ENCODE measurements around the gene HGFAC.

DNA sequence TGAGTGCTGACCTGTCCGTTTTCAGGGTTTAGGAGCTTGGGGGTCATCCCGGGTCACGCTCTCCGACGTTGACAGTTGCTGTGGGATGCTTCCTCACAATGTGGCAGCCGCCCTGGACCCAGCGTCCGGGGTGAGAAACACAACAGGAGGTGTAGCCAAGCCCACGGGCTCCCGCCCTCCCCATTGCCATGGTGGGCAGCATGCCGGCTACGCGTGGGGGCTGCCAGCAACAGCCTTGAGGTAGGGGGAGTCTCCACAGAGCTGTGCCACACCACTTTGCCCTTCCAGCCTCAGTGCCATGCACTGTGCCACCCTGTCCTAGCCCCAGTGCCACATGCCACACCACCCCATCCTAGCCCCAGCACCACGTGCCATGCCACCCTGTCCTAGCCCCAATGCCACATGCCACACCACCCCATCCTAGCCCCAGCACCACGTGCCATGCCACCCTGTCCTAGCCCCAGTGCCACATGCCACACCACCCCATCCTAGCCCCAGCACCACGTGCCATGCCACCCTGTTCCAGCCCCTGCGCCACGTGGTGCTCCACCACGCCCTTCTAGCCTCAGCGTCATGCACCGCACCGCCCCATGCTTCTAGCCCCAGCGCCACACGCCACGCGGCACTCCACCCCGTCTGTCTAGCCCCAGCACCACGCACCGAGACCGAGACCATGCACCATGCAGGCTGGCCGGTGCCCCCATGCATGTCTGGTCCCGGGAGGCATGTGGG lies 8.5 kb upstream of the HGFAC start:
- TF ChIP-seq, protein P1, sequence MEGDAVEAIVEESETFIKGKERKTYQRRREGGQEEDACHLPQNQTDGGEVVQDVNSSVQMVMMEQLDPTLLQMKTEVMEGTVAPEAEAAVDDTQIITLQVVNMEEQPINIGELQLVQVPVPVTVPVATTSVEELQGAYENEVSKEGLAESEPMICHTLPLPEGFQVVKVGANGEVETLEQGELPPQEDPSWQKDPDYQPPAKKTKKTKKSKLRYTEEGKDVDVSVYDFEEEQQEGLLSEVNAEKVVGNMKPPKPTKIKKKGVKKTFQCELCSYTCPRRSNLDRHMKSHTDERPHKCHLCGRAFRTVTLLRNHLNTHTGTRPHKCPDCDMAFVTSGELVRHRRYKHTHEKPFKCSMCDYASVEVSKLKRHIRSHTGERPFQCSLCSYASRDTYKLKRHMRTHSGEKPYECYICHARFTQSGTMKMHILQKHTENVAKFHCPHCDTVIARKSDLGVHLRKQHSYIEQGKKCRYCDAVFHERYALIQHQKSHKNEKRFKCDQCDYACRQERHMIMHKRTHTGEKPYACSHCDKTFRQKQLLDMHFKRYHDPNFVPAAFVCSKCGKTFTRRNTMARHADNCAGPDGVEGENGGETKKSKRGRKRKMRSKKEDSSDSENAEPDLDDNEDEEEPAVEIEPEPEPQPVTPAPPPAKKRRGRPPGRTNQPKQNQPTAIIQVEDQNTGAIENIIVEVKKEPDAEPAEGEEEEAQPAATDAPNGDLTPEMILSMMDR (conservative IDR thresholded peaks at IDR 0.05 in 1 of 2, IDR thresholded peaks at IDR 0.05 in 1 of 2; ENCODE audit: extremely low read depth in 1 of 2, insufficient read depth in 1 of 2, low read depth in 1 of 2, low read length in 2 of 2): no peak
- TF ChIP-seq EZH2 (IDR thresholded peaks at IDR 0.05; ENCODE audit: borderline replicate concordance, low read length): no peak

Data from mammary epithelial cell (primary cell).